GM19455 (cell line): ENCODE measurements around the gene TP63.
"Not testable (repeated sequence)": the region's sequence is repeated elsewhere in the genome, so short reads cannot be mapped to it uniquely, and the experiment has no call there.

Experiments used
- ATAC-seq: cut with Tn5 transposase; IDR thresholded peaks from one replicate; pipeline ENCODE4 v1.9.1; 2021; ENCODE audit not compliant: unreplicated experiment

Gene TP63

GRCh38 chr3:189720736-189721417, 89.7 kb downstream of the TP63 start:
- ATAC-seq: no peak

GRCh38 chr3:189721873-189722665, 90.9 kb downstream of the TP63 start:
- ATAC-seq: no peak

DNA sequence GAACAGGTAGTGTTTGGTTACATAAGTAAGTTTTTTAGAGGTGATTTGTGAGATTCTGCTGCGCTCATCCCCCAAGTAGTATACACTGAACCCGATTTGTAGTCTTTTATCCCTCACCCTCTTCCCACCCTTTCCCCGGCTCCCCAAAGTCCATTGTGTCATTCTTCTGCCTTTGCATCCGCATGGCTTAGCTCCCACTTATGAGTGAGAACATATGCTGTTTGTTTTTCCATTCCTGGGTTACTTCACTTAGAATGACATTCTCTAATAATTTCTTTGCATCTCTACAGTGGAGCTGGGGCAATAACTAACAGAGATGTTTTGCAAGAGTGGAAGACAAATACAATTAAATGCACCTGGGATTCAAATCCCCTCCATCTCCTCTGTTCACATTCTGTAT, 93.2 kb downstream of the TP63 start:
- ATAC-seq: no peak

DNA sequence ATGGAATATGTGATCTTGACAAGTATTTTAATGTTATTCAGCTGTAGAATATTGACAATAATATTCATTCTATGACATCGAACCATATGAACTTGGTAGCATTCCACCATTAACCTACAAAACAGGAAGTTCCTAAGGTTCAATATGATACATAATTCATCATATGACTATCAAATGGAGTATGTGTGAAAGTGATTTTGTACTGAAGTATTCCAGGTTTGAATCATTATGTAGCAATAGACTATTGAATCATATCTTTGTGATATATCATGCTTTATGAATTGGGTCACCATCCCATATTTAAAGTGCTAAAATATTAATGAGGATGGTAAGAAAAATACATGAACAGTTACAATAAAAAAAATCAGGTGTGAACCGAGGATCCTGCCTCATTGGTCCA, 95.1 kb downstream of the TP63 start:
- ATAC-seq: no peak

DNA sequence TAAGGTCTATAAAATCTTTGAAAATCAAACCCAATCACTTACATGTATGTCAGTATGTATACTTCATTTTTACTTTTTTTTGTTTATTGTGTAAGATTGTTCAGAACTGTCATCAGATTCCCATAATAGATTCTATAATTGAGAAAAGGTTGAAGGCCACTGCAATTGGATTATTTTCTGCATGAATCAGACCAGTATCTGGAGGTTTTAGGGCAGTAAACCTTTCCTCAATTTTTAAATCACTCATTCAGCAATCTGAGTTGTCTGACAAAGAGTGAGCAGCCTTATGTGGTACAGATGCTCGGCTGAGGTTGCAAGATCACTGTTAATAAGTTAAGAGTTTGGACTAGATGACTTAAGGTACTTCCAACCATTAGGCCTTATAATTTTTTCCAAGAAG, 96.0 kb downstream of the TP63 start:
- no peak for ATAC-seq

DNA sequence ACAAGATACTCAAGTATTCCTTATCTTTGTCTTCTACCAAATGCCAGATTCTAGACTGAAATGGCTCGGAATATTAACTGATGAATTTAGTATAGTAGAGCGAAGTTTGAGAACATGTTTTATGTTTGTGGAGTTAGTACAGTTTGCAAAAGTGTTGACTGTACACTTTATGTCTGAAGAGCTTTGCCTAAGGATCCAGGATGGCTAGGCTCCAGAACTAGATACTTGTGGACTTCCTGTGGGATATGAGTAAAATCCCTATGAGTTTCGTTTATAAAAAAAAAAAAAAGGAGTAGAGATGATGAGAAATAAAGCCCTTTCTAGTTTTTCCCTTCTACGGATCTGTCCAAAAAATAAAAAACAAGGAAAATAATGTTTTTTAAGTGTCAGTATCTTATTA, 96.7 kb downstream of the TP63 start:
- no peak for ATAC-seq

DNA sequence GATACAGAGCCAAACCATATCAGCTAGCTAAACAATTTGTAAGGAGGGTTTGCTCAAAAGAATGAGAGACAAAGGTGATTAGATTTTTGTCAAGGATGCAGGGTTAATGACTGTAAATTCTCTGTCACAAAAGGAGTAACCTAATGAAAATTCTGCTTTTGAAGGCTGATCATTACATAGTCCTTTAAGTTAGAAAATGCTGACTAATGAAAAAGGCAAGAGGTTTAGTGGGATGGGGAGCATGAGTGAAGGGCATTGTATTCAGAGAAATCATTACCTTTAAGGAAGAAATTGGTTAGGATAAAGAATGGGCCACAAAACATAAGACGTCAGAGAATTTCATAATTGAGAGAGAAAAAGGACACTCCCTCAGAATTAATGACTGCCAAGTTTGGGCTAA, 97.7 kb downstream of the TP63 start:
- no peak for ATAC-seq

DNA sequence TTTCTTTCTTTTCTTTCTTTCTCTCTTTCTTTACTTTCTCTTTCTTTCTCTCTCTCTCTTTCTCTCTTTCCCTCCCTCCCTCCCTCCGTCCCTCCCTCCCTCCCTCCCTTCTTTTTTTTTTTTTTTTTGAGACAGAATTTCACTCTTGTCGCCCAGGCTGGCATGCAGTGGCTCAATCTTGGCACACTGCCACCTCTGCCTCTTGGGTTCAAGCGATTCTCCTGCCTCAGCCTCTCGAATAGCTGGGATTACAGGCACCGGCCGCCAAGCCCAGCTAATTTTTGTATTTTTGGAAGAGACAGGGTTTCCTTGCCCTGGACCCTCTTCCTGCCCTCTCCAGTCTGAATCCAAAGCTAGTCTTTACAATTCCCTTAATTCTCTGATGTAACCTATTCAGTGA, 102.9 kb downstream of the TP63 start:
- ATAC-seq: no peak

DNA sequence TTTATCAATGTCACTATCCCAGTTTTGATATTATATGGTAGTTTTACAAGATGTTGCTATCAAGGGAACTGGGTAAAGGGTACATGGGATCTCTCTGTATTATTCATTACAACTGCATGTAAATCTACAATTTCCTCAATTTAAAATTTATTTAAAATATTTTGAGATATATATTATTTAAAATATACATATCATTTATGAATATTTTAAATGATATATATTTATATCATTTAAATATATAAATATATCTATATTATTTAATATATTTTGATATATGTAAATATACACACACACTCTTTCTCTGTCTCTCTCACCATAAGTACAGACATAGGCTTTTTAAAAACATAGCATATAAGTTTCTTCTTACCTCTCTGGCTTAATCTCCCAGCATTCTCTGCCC, 104.7 kb downstream of the TP63 start:
- ATAC-seq: no peak

DNA sequence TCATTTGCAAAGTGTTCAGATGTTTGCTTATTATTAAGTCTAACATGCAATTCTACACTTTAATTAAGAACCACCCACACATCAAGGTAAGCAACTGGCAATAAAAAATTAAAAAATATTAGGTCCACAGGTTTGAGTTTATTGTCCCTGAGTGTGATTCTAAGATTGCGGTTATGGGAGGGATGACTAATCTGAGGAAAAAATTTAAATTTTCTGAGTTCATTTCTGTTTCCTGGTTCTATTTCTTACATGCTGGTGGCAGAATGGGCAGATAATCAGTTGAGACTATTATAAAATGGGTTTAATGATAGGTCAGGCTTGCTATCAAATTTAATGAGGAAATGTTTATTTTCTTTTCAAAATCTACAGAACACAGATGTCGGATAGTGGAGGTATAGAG, 105.9 kb downstream of the TP63 start:
- no peak for ATAC-seq

GRCh38 chr3:189737619-189738018, 106.4 kb downstream of the TP63 start:
- ATAC-seq: no peak

DNA sequence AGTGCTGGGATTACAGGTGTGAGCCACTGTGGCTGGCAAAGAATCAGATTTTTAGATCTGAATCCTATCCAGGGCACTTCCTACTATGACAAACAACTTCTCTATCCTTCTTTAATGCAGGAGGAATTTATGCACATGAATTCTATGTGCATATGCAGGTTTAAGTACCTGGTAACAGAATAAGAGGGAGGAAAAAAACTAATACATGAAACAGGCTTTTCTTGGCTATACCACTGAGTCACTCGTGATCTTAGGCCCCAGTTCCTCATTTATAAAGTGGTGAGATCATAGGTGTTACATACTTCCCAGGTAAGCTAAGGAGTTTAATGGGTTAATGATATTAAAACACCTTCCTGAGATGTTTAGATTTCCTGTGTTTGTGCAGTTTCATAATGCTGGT, 108.2 kb downstream of the TP63 start:
- no peak for ATAC-seq

DNA sequence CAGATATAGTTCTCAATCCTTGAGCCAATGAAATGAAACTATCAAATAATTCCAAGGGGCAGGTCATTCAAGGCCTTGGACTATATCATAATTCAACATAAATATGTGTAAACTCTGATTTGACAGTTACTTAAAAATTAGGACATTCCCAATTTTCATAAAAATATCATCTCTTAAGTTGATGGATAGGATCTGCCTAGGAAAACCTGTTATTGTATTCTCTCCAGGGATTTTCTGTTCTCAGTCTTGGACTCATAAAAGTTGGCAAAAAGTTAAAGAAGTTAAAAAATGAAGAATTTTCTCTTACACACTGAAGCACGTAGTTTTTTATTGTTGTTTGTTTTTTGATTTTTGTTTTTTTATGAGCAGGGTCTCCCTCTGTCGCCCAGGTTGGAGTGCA, 109.0 kb downstream of the TP63 start:
- ATAC-seq: no peak

GRCh38 chr3:189744235-189744634, 113.0 kb downstream of the TP63 start:
- no peak for ATAC-seq

DNA sequence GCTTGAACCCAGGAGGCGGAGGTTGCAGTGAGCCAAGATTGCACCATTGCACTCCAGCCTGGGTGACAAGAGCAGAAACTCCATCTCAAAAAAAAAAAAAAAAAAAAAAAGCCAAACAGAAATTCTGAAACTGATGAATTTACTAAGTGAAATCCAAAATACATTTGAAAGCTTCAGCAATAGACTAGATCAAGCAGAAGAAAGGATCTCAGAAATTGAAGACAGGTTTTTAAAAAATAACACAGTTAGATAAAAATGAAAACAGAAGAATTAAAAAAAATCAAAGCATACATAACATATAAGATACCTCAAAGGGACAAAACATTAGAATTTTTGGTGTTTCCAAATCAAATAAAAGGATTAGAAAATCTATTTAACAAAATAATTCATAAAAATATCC, 114.4 kb downstream of the TP63 start:
- ATAC-seq: no peak

GRCh38 chr3:189748046-189748445, 116.9 kb downstream of the TP63 start:
- ATAC-seq: no peak

DNA sequence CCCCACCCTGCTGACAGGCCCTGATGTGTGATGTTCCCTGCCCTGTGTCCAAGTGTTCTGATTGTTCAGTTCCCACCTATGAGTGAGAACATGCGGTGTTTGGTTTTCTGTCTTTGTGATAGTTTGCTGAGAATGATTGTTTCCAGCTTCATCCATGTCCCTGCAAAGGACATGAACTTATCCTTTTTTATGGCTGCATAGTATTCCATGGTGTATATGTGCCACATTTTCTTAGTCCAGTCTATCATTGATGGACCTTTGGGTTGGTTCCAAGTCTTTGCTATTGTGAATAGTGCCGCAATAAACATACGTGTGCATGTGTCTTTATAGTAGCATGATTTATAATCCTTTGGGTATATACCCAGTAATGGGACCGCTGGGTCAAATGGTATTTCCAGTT, 119.8 kb downstream of the TP63 start:
- not testable (repeated sequence) for ATAC-seq

GRCh38 chr3:189754356-189754755, 123.2 kb downstream of the TP63 start:
- no peak for ATAC-seq

DNA sequence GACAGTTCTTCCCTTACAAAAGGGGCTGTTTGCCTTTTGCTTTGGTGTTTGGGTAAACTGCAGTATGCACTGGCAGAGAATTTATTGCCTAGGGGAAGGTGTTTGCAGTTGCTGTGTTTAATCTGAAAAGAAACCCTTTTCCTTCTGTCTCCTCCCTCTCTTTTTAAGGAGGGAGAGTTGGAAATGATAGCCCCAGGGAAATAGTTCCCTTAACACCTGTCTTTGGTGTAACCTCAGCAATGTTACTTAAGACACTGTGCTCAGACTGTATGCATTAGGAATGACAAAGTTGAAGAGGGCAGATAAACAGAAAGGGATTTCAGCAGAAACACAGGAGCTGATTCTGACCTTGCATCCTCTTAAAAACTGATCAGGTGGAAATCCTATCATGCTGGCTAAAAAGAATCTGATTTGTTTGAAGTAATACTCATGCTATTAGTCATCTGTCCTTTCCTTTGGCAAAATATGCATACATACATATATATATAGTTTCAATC, 125.4 kb downstream of the TP63 start:
- ATAC-seq: no peak

GRCh38 chr3:189758186-189758585, 127.0 kb downstream of the TP63 start:
- ATAC-seq: no peak

GRCh38 chr3:189766416-189766815, 135.2 kb downstream of the TP63 start:
- no peak for ATAC-seq

DNA sequence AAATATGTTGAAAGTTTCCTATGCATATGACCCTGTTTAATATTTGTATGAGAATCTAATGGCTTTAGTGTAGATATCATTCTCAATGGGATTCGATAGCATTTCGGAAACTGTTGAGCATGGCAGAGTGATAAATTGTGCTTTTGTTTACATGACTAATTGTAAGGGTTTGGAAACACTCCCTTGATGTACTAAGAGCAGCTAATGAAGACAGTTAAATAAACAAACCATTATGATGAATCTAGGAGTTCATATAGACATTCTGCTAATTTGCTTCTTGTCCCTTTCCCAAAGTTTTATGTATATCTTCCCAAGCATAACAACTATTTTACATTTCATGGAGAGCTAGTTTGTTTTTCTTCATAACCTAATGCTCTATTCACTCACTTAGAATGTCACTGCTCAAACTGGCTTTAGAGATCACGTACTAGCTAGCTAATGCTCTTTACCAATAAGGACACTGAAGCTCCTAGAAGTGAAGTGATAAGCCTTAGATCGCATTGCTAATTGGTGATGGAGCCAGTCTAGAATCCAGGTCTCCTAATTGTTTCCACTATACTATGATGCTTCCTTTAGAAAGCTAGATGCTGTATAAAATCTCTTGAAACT, 140.8 kb downstream of the TP63 start:
- no peak for ATAC-seq
